ENCODE measurements around the gene CPSF6. TPM values are rescaled to one million over a fixed set of nuclear protein-coding genes. Genes with fewer than 3 reads are reported as not detected.
"Not testable (repeated sequence)": the region's sequence is repeated elsewhere in the genome, so short reads cannot be mapped to it uniquely, and the experiment has no call there.

The CPSF6 gene
- total and polyA plus RNA-seq, 2 of the 4 experiments (the other 2 are of a cell fraction), result 9.1 to 39.3 TPM

DNA sequence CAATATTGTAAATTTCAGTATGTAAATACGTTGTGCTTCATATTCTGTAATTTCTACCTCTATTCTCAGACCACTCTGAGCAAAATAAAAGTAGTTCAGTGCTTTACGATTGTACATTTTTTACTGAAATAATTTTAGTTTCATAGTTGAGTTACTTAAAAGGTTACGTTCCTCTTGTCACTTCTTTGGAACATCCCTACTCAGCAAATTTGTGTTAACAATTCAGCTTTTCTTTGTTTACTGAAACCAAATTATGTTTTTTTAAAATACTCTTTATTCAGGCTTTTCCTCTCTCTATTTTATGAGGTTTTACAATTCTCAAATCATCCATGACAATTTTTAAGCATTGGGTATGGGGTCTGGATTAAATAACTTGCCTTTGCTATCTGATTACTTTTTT lies 25.8 kb downstream of the CPSF6 start:
- TF ChIP-seq MAFK (IDR thresholded peaks at IDR 0.05; ENCODE audit: low read depth, low read length), result peak; percentile 61
- TF ChIP-seq, protein P1, sequence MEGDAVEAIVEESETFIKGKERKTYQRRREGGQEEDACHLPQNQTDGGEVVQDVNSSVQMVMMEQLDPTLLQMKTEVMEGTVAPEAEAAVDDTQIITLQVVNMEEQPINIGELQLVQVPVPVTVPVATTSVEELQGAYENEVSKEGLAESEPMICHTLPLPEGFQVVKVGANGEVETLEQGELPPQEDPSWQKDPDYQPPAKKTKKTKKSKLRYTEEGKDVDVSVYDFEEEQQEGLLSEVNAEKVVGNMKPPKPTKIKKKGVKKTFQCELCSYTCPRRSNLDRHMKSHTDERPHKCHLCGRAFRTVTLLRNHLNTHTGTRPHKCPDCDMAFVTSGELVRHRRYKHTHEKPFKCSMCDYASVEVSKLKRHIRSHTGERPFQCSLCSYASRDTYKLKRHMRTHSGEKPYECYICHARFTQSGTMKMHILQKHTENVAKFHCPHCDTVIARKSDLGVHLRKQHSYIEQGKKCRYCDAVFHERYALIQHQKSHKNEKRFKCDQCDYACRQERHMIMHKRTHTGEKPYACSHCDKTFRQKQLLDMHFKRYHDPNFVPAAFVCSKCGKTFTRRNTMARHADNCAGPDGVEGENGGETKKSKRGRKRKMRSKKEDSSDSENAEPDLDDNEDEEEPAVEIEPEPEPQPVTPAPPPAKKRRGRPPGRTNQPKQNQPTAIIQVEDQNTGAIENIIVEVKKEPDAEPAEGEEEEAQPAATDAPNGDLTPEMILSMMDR (conservative IDR thresholded peaks at IDR 0.05; ENCODE audit: low read depth, low read length), result no peak
- Histone ChIP-seq H2AFZ (replicated peaks; ENCODE audit: low read length, poor library complexity) (no peak overlapping the region), H3K27me3 (ENCODE audit: control insufficient read depth, insufficient read depth, low read length) (no peaks in the 10 kb centered on the region), H3K4me1 (ENCODE audit: control insufficient read depth, insufficient read depth, low read length) (peaks cover 4% of the 10 kb centered on the region), H2AK5ac (ENCODE audit: low read depth, low read length) (no peak overlapping the region), H3K9ac (ENCODE audit: low read depth, low read length) (no peak overlapping the region), H2AK9ac (replicated peaks; ENCODE audit: low read depth, low read length, poor library complexity) (no peak overlapping the region), H3K4ac (ENCODE audit: low read depth, low read length) (no peak overlapping the region), H2BK20ac (ENCODE audit: low read depth, low read length) (no peak overlapping the region), H2BK120ac (ENCODE audit: low read depth, low read length) (no peak overlapping the region), H3K79me1 (ENCODE audit: low read depth in 1 of 2, low read length in 2 of 2) (peaks cover 11 to 25% of the 10 kb centered on the region in 2 experiments; a peak in 3 of 4 replicates), H4K91ac (ENCODE audit: insufficient read depth, low read depth, low read length) (no peak overlapping the region), H3K9me1 (ENCODE audit: insufficient read depth, low read length) (peaks cover 5% of the 10 kb centered on the region; the same call in 1 of the 2 replicates), H2BK15ac (ENCODE audit: low read depth, low read length) (no peak overlapping the region), H3K23ac (ENCODE audit: low read depth, low read length) (no peak overlapping the region), H3K56ac (ENCODE audit: extremely low read depth, insufficient read depth, low read length) (no peak overlapping the region), H3K18ac (ENCODE audit: low read depth, low read length) (no peak overlapping the region), H4K5ac (ENCODE audit: low read depth, low read length) (no peak overlapping the region), H3K27ac (ENCODE audit: insufficient read depth, low read length) (no peak overlapping the region), H3K36me3 (ENCODE audit: control insufficient read depth, insufficient read depth, low read length) (peaks cover 19% of the 10 kb centered on the region), H3K4me3 (ENCODE audit: insufficient read depth, low read depth, low read length) (no peak overlapping the region), H3K4me2 (ENCODE audit: low read depth, low read length) (no peak overlapping the region), H3K14ac (replicated peaks; ENCODE audit: low read depth, low read length) (no peak overlapping the region), H4K20me1 (ENCODE audit: insufficient read depth, low read length) (peaks cover 9% of the 10 kb centered on the region; the same call in 1 of the 2 replicates), H4K8ac (ENCODE audit: low read depth in 2 of 2, low read length in 2 of 2) (no peak overlapping the region), H2BK5ac (ENCODE audit: low read depth, low read length, poor library complexity, severe bottlenecking) (no peak overlapping the region), H3K9me3 (ENCODE audit: control insufficient read depth, insufficient read depth, low read length) (no peaks in the 10 kb centered on the region)
- no peak for ATAC-seq (ENCODE audit: low read depth)
- in situ Hi-C loops (cut with MboI; ENCODE audit: low sequenced_read_pairs) (no loop called here), dilution Hi-C loops (cut with HindIII; ENCODE audit: low sequenced_read_pairs, unreplicated experiment) (no loop called here), intact Hi-C loops (cut with micrococcal nuclease) (no loop called here)
- BruUV-seq (replicated peaks), result no TSS peak
- DNase-seq, result no peak
- WGBS, 2 experiments (ENCODE audit: extremely low coverage in 2 of 2, insufficient read length in 1 of 2), result no CpG with 5 or more reads among the region's 3 CpGs
- ChIA-PET CTCF (interaction anchor here (0.7 to 1.2 kb wide), 3 partner anchors 11 to 925 kb away, joined by 3 to 4 read pairs (median 3); no protein-coding TSS in a partner anchor), POLR2A (ENCODE audit: unreplicated experiment) (interaction anchor here (0.6 kb wide), 1 partner anchor 10 kb away, joined by 4 read pairs; no protein-coding TSS in a partner anchor)

DNA sequence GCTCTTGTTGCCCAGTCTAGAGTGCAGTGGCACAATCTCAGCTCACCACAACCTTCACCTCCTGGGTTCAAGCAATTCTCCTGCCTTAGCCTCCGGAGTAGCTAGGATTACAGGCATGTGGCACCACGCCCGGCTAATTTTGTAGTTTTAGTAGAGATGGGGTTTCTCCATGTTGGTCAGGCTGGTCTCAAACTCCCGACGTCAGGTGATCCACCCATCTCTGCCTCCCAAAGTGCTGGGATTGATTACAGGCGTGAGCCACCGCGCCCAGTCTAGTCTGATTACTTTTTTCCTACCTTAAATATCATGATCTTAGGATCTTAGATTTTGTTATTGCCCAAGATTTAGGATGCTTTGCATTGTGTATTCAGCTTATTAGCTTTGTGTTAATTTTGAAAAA lies 26.3 kb downstream of the CPSF6 start:
- H4K20me1 ChIP-seq (ENCODE audit: insufficient read depth, low read length); H2BK20ac ChIP-seq (ENCODE audit: low read depth, low read length); in situ Hi-C loops (cut with MboI; ENCODE audit: low sequenced_read_pairs); H3K4me1 ChIP-seq (ENCODE audit: control insufficient read depth, insufficient read depth, low read length); H4K5ac ChIP-seq (ENCODE audit: low read depth, low read length); ATAC-seq (ENCODE audit: low read depth); dilution Hi-C loops (cut with HindIII; ENCODE audit: low sequenced_read_pairs, unreplicated experiment); intact Hi-C loops (cut with micrococcal nuclease); H3K27me3 ChIP-seq (ENCODE audit: control insufficient read depth, insufficient read depth, low read length); H3K9ac ChIP-seq (ENCODE audit: low read depth, low read length); H3K4ac ChIP-seq (ENCODE audit: low read depth, low read length); H3K56ac ChIP-seq (ENCODE audit: extremely low read depth, insufficient read depth, low read length); H2BK120ac ChIP-seq (ENCODE audit: low read depth, low read length); H3K27ac ChIP-seq (ENCODE audit: insufficient read depth, low read length); H3K18ac ChIP-seq (ENCODE audit: low read depth, low read length); H4K8ac ChIP-seq (ENCODE audit: low read depth in 2 of 2, low read length in 2 of 2); H3K23ac ChIP-seq (ENCODE audit: low read depth, low read length); H2AK9ac ChIP-seq (replicated peaks; ENCODE audit: low read depth, low read length, poor library complexity); H2AK5ac ChIP-seq (ENCODE audit: low read depth, low read length); H3K9me3 ChIP-seq (ENCODE audit: control insufficient read depth, insufficient read depth, low read length); H3K9me1 ChIP-seq (ENCODE audit: insufficient read depth, low read length); H2BK15ac ChIP-seq (ENCODE audit: low read depth, low read length); DNase-seq; H4K91ac ChIP-seq (ENCODE audit: insufficient read depth, low read depth, low read length); H2AFZ ChIP-seq (replicated peaks; ENCODE audit: low read length, poor library complexity); H3K14ac ChIP-seq (replicated peaks; ENCODE audit: low read depth, low read length); H3K4me2 ChIP-seq (ENCODE audit: low read depth, low read length); H3K4me3 ChIP-seq (ENCODE audit: insufficient read depth, low read depth, low read length); BruUV-seq (replicated peaks); H2BK5ac ChIP-seq (ENCODE audit: low read depth, low read length, poor library complexity, severe bottlenecking): not testable (repeated sequence)
- Histone ChIP-seq H3K36me3 (ENCODE audit: control insufficient read depth, insufficient read depth, low read length) (peaks cover 18% of the 10 kb centered on the region), H3K79me1 (ENCODE audit: low read depth in 1 of 2, low read length in 2 of 2) (peaks cover 10 to 22% of the 10 kb centered on the region in 2 experiments; a peak in 3 of 4 replicates)
- CTCF ChIA-PET, result interaction anchor here (0.7 to 1.2 kb wide), 5 partner anchors 10 to 925 kb away, joined by 3 to 6 read pairs (median 4); no protein-coding TSS in a partner anchor
- no CpG with 5 or more reads among the region's 8 CpGs for WGBS, 2 experiments (ENCODE audit: extremely low coverage in 2 of 2, insufficient read length in 1 of 2)
- POLR2A ChIA-PET (ENCODE audit: unreplicated experiment), result interaction anchor here (0.6 kb wide), 1 partner anchor 9 kb away, joined by 4 read pairs; no protein-coding TSS in a partner anchor

Measured in IMR-90 (cell line).